Neural progenitor cell (in vitro differentiated cells): ENCODE measurements around the gene C19orf25. TPM values are rescaled to one million over a fixed set of nuclear protein-coding genes. Genes with fewer than 3 reads are reported as not detected.

Experiments used
- DNase-seq: peaks from one replicate; pipeline ENCODE4 v3.0.0-alpha.2; 2016; ENCODE audit warnings: low spot score
- H2AFZ ChIP-seq: fragments of 200-600 bp; sonication (generic); replicated peaks from 2 replicates; pipeline ENCODE4 v1.6.1; 2016; ENCODE audit warnings: antibody characterized with exemption
- H3F3A ChIP-seq: fragments of 200-600 bp; sonication (generic); 2 replicates; pipeline ENCODE4 v1.6.1; 2016; ENCODE audit warnings: antibody characterized with exemption, low read depth
- H3K27ac ChIP-seq: fragments of 200-600 bp; sonication (generic); 2 replicates; pipeline ENCODE4 v1.5.1; 2016; ENCODE audit warnings: mild to moderate bottlenecking
- H3K27me3 ChIP-seq: fragments of 200-600 bp; sonication (generic); 2 replicates; pipeline ENCODE4 v1.6.1; 2016; ENCODE audit warnings: mild to moderate bottlenecking, moderate library complexity
- H3K36me3 ChIP-seq: fragments of 200-600 bp; sonication (generic); 2 replicates; pipeline ENCODE4 v1.5.1; 2016
- H3K4me1 ChIP-seq: fragments of 200-600 bp; sonication (generic); 2 replicates; pipeline ENCODE4 v1.6.1; 2016; ENCODE audit warnings: mixed run types
- H3K4me2 ChIP-seq: fragments of 200-600 bp; sonication (generic); 2 replicates; pipeline ENCODE4 v1.6.1; 2016
- H3K4me3 ChIP-seq: fragments of 200-600 bp; sonication (generic); 2 replicates; pipeline ENCODE4 v1.5.1; 2016
- H3K79me2 ChIP-seq: fragments of 200-600 bp; sonication (generic); 2 replicates; pipeline ENCODE4 v1.6.1; 2016; ENCODE audit warnings: low read depth
- H3K9ac ChIP-seq: fragments of 200-600 bp; sonication (generic); 2 replicates; pipeline ENCODE4 v1.6.1; 2016
- H3K9me3 ChIP-seq: fragments of 200-600 bp; sonication (generic); 2 replicates; pipeline ENCODE4 v1.5.1; 2016; ENCODE audit warnings: low read depth
- H4K20me1 ChIP-seq: fragments of 200-600 bp; sonication (generic); 2 replicates; pipeline ENCODE4 v1.6.1; 2016; ENCODE audit warnings: low read depth
- H3K27ac Mint-ChIP-seq: 3 replicates; pipeline ENCODE4 v1.8.0; 2021; ENCODE audit warnings: mixed read lengths
- H3K27me3 Mint-ChIP-seq: 2 replicates; pipeline ENCODE4 v1.8.0; 2022; ENCODE audit warnings: low read depth, mild to moderate bottlenecking, inconsistent platforms, moderate library complexity, mixed read lengths; ENCODE audit not compliant: insufficient read depth
- H3K36me3 Mint-ChIP-seq: 3 replicates; pipeline ENCODE4 v1.8.0; 2021; ENCODE audit warnings: mixed read lengths
- H3K4me1 Mint-ChIP-seq: 3 replicates; pipeline ENCODE4 v1.8.0; 2021; ENCODE audit warnings: mixed read lengths
- H3K4me3 Mint-ChIP-seq: 3 replicates; pipeline ENCODE4 v1.8.0; 2021; ENCODE audit warnings: mild to moderate bottlenecking, moderate library complexity, mixed read lengths
- H3K9me3 Mint-ChIP-seq: 3 replicates; pipeline ENCODE4 v1.8.0; 2020; ENCODE audit warnings: mixed read lengths
- EZH2 ChIP-seq: fragments of 200-600 bp; sonication (generic); IDR thresholded peaks from 2 replicates; pipeline ENCODE4 v1.6.1; 2017; ENCODE audit warnings: antibody characterized with exemption, mild to moderate bottlenecking, moderate library complexity
- EZH2phosphoT487 ChIP-seq: fragments of 200-600 bp; sonication (generic); IDR thresholded peaks from 2 replicates; pipeline ENCODE4 v1.6.1; 2017; ENCODE audit warnings: antibody characterized with exemption
- total RNA-seq: library from RNA; depleted of rRNA; stranded (reverse); fragments of >200 nt; gene quantifications from 2 replicates; pipeline ENCODE4 v1.2.3, GENCODE V29; 2015; ENCODE audit warnings: low replicate concordance
- TF ChIP-seq, protein P1 (sequence below): fragments of 200-600 bp; sonication (generic); IDR thresholded peaks from 2 replicates; pipeline ENCODE4 v1.5.1; 2017; ENCODE audit warnings: antibody characterized with exemption, mild to moderate bottlenecking

The C19orf25 gene
- total RNA-seq, 1 donor from 2014 or later = 14.4 TPM

DNA sequence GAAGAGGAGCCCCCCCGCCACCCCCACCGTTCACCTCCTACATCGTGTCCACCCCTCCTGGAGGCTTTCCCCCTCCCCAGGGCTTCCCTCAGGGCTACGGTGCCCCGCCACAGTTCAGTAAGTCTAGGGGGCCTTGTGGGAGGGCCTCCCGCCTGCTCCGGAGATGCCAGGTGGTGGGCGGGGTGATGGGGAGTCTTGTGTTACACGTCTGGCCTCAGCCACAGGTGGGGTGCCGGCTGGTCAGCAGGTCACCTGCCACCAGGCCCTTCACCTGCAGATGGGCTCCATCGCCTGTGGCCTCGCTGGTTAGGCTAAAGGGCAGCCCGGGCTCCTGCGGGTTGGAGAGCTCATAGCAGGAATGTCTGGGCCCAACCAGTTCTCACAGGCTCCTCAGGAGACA lies 48.8 kb downstream of the C19orf25 start:
- Mint-ChIP-seq H3K36me3 (peaks cover 4% of the 10 kb centered on the region), H3K4me3 (no peak overlapping the region), H3K4me1 (peaks cover 28% of the 10 kb centered on the region), H3K27me3 (peaks cover 8% of the 10 kb centered on the region), H3K27ac (no peak overlapping the region), H3K9me3 (no peaks in the 10 kb centered on the region)
- Histone ChIP-seq H3K4me2 (no peak overlapping the region), H3K27ac (no peak overlapping the region), H3K4me3 (no peak overlapping the region), H2AFZ (no peak overlapping the region), H3K9ac (no peak overlapping the region), H4K20me1 (peaks cover 74% of the 10 kb centered on the region), H3K9me3 (no peaks in the 10 kb centered on the region), H3K36me3 (no peaks in the 10 kb centered on the region), H3K27me3 (no peaks in the 10 kb centered on the region), H3K79me2 (peaks cover 19% of the 10 kb centered on the region), H3K4me1 (peaks cover 12% of the 10 kb centered on the region), H3F3A (peaks cover 7% of the 10 kb centered on the region)
- DNase-seq = no peak
- TF ChIP-seq EZH2phosphoT487 (no peak), EZH2 (no peak)
- TF ChIP-seq, protein P1, sequence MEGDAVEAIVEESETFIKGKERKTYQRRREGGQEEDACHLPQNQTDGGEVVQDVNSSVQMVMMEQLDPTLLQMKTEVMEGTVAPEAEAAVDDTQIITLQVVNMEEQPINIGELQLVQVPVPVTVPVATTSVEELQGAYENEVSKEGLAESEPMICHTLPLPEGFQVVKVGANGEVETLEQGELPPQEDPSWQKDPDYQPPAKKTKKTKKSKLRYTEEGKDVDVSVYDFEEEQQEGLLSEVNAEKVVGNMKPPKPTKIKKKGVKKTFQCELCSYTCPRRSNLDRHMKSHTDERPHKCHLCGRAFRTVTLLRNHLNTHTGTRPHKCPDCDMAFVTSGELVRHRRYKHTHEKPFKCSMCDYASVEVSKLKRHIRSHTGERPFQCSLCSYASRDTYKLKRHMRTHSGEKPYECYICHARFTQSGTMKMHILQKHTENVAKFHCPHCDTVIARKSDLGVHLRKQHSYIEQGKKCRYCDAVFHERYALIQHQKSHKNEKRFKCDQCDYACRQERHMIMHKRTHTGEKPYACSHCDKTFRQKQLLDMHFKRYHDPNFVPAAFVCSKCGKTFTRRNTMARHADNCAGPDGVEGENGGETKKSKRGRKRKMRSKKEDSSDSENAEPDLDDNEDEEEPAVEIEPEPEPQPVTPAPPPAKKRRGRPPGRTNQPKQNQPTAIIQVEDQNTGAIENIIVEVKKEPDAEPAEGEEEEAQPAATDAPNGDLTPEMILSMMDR = no peak

DNA sequence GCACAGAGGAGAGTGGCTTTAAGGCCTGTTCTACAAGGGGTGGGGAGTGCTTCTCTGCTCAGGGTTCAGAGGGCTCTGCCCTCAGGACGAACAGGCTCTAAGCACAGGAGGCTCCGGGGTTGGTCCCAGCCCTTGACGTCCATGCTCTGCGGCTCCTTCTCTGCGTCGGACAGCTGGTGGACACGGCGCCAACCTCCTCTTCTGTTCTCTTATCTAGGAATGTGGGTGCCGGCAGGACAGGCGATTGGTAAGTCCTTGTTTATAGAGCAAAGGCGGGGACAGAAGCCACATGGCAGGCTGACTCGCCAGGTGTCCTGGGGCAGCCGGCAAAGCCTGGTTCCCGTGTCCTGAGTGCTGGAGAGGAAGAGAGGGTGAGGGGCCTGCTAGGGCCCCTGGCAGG lies 49.3 kb downstream of the C19orf25 start:
- no peak overlapping the region for H3K27ac Mint-ChIP-seq

DNA sequence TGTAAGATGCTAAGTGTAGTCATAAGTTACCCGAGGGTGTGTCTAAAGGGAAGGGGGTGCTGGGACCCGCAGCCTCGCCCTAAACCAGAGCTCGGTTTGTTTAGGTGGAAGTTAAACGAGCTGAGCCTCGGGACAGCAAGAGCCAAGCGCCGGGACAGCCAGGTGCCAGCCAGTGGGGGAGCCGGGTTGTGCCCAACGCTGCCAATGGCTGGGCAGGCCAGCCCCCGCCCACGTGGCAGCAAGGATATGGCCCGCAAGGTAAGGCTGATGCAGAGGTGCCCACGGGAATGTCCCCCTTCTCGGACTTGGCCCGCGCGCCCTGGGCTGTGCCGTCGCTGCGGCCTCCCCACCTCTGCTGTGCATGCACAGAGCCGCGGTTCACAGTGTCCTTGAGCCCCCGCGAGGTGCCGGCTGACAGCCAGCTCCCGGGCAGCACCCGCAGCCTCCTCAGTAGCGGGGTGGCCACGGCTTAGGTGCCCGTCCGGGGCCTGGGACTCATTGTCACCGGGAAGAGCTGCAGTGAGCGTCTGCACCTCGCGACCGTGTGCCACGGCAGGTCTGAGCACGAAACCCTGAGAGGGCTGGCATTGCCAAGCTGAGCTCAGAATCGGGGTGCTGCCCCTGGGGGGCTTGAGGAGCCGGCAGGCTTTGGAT lies 50.1 kb downstream of the C19orf25 start:
- Histone ChIP-seq H3K9ac (no peak overlapping the region), H3K4me2 (no peak overlapping the region), H3K4me3 (no peak overlapping the region), H3K4me1 (peaks cover 13% of the 10 kb centered on the region), H3K27ac (no peak overlapping the region), H3F3A (no peaks in the 10 kb centered on the region), H4K20me1 (peaks cover 78% of the 10 kb centered on the region), H3K79me2 (peaks cover 30% of the 10 kb centered on the region), H3K36me3 (no peaks in the 10 kb centered on the region), H2AFZ (no peak overlapping the region), H3K9me3 (no peaks in the 10 kb centered on the region), H3K27me3 (no peaks in the 10 kb centered on the region)
- Mint-ChIP-seq H3K4me3 (no peak overlapping the region), H3K4me1 (peaks cover 39% of the 10 kb centered on the region), H3K27me3 (peaks cover 10% of the 10 kb centered on the region), H3K9me3 (no peaks in the 10 kb centered on the region), H3K36me3 (peaks cover 7% of the 10 kb centered on the region), H3K27ac (no peak overlapping the region)
- TF ChIP-seq EZH2 (no peak), EZH2phosphoT487 (no peak)
- TF ChIP-seq, protein P1 = no peak
- no peak for DNase-seq

More for the DNA sequence above, 49.3 kb downstream of the C19orf25 start:
- peaks cover 7% of the 10 kb centered on the region for H3K36me3 Mint-ChIP-seq
- H3K4me3 Mint-ChIP-seq = no peak overlapping the region
- Histone ChIP-seq H3K4me2 (no peak overlapping the region), H3K27ac (no peak overlapping the region), H4K20me1 (peaks cover 75% of the 10 kb centered on the region), H3F3A (peaks cover 2% of the 10 kb centered on the region), H3K4me3 (no peak overlapping the region), H3K4me1 (peaks cover 13% of the 10 kb centered on the region), H2AFZ (no peak overlapping the region), H3K9me3 (no peaks in the 10 kb centered on the region), H3K27me3 (no peaks in the 10 kb centered on the region), H3K36me3 (no peaks in the 10 kb centered on the region), H3K79me2 (peaks cover 24% of the 10 kb centered on the region), H3K9ac (no peak overlapping the region)
- no peaks in the 10 kb centered on the region for H3K9me3 Mint-ChIP-seq
- H3K4me1 Mint-ChIP-seq = peaks cover 31% of the 10 kb centered on the region
- TF ChIP-seq EZH2phosphoT487 (no peak), EZH2 (no peak)
- TF ChIP-seq, protein P1 = no peak
- no peak for DNase-seq
- peaks cover 10% of the 10 kb centered on the region for H3K27me3 Mint-ChIP-seq
